WTC11 (cell line): ENCODE measurements around the gene TBC1D4. TPM values are rescaled to one million over a fixed set of nuclear protein-coding genes. Genes with fewer than 3 reads are reported as not detected.

Experiments used
- ATAC-seq: fragments of 200-7000 bp; cut with Tn5 transposase; 2 replicates; pipeline ENCODE4 v1.10.0; 2021; ENCODE audit warnings: mild to moderate bottlenecking, moderate library complexity
- CTCF ChIA-PET: fragments of 300-600 bp; sonication (Branson Sonifier 250); formaldehyde crosslinking; loops from one replicate; lab custom pipeline; 2021; ENCODE audit warnings: antibody characterized with exemption; lab: Charles Lee
- POLR2A ChIA-PET: fragments of 350-600 bp; sonication (Branson Sonifier 250); formaldehyde crosslinking; loops from one replicate; lab custom pipeline; 2021; ENCODE audit warnings: antibody characterized with exemption; lab: Charles Lee
- DNase-seq: peaks from one replicate; pipeline ENCODE4 v3.0.0; 2021; ENCODE audit warnings: low spot score
- H3K27ac Mint-ChIP-seq: 2 replicates; pipeline ENCODE4 v1.8.0; 2021; ENCODE audit warnings: mixed read lengths
- H3K27me3 Mint-ChIP-seq: 2 replicates; pipeline ENCODE4 v1.8.0; 2021; ENCODE audit warnings: low read depth, mild to moderate bottlenecking, moderate library complexity, mixed read lengths
- H3K36me3 Mint-ChIP-seq: 2 replicates; pipeline ENCODE4 v1.8.0; 2021; ENCODE audit warnings: mixed read lengths
- H3K4me1 Mint-ChIP-seq: 2 replicates; pipeline ENCODE4 v1.8.0; 2022; ENCODE audit warnings: mixed read lengths
- H3K4me3 Mint-ChIP-seq: 2 replicates; pipeline ENCODE4 v1.8.0; 2021; ENCODE audit warnings: mild to moderate bottlenecking, moderate library complexity, mixed read lengths
- H3K9me3 Mint-ChIP-seq: 2 replicates; pipeline ENCODE4 v1.8.0; 2021; ENCODE audit warnings: mixed read lengths
- GABPB1 ChIP-seq: sonication (generic); formaldehyde crosslinking; IDR thresholded peaks from 2 replicates; pipeline ENCODE4 v1.8.1; 2023; ENCODE audit warnings: mild to moderate bottlenecking, missing genetic modification reagents
- HMGA2 ChIP-seq: fragments of 250-450 bp; sonication (Bioruptor Pico); IDR thresholded peaks from 2 replicates; pipeline ENCODE4 v1.4.0; 2021; ENCODE audit warnings: mild to moderate bottlenecking, moderate library complexity
- JAZF1 ChIP-seq: fragments of 250-450 bp; sonication (Bioruptor Pico); IDR thresholded peaks from 2 replicates; pipeline ENCODE4 v1.9.0; 2021; ENCODE audit warnings: moderate library complexity, mild to moderate bottlenecking, inconsistent platforms
- MYBL2 ChIP-seq: sonication (generic); formaldehyde crosslinking; IDR thresholded peaks from 2 replicates; pipeline ENCODE4 v1.8.1; 2023; ENCODE audit warnings: mild to moderate bottlenecking, moderate library complexity, missing genetic modification reagents
- NR1H2 ChIP-seq: sonication (generic); formaldehyde crosslinking; IDR thresholded peaks from 2 replicates; pipeline ENCODE4 v1.9.0; 2021; ENCODE audit warnings: mild to moderate bottlenecking, moderate library complexity, missing genetic modification reagents
- PRRX2 ChIP-seq: fragments of 250-450 bp; sonication (Bioruptor Pico); IDR thresholded peaks from 2 replicates; pipeline ENCODE4 v1.8.0; 2021; ENCODE audit warnings: mild to moderate bottlenecking
- SMAD3 ChIP-seq: sonication (generic); formaldehyde crosslinking; IDR thresholded peaks from 2 replicates; pipeline ENCODE4 v1.8.0; 2022; ENCODE audit warnings: missing genetic modification reagents, mild to moderate bottlenecking, borderline replicate concordance
- SOX15 ChIP-seq: fragments of 250-450 bp; sonication (Bioruptor Pico); IDR thresholded peaks from 2 replicates; pipeline ENCODE4 v1.9.0; 2021; ENCODE audit warnings: mild to moderate bottlenecking
- ZNF317 ChIP-seq: sonication (generic); formaldehyde crosslinking; IDR thresholded peaks from 2 replicates; pipeline ENCODE4 v1.8.1; 2023; ENCODE audit warnings: low read depth, mild to moderate bottlenecking, moderate library complexity, missing genetic modification reagents, borderline replicate concordance
- ZNF416 ChIP-seq: fragments of 250-450 bp; sonication (Bioruptor Pico); IDR thresholded peaks from 2 replicates; pipeline ENCODE4 v1.9.0; 2021; ENCODE audit warnings: mild to moderate bottlenecking, inconsistent platforms
- ZNF423 ChIP-seq: fragments of 250-450 bp; sonication (Bioruptor Pico); IDR thresholded peaks from 2 replicates; pipeline ENCODE4 v2.1.2; 2022; ENCODE audit warnings: mild to moderate bottlenecking, moderate library complexity
- total RNA-seq: library from RNA; stranded (reverse); gene quantifications from 3 replicates; pipeline ENCODE4 v1.2.3, GENCODE V29; 2021
- TF ChIP-seq, protein P1 (sequence below): fragments of 250-450 bp; sonication (Bioruptor Pico); IDR thresholded peaks from 2 replicates; pipeline ENCODE4 v1.9.0; 2021; ENCODE audit warnings: mild to moderate bottlenecking
- TF ChIP-seq, protein P2 (sequence below): sonication (generic); formaldehyde crosslinking; IDR thresholded peaks from 2 replicates; pipeline ENCODE4 v1.8.0; 2023; ENCODE audit warnings: mild to moderate bottlenecking, missing genetic modification reagents
- TF ChIP-seq, protein P3 (sequence below): sonication (generic); formaldehyde crosslinking; IDR thresholded peaks from 2 replicates; pipeline ENCODE4 v1.8.1; 2023; ENCODE audit warnings: mild to moderate bottlenecking, moderate library complexity, missing genetic modification reagents

The TBC1D4 gene
- total RNA-seq, 1 experiment from 2014 or later: 37.1 TPM

DNA sequence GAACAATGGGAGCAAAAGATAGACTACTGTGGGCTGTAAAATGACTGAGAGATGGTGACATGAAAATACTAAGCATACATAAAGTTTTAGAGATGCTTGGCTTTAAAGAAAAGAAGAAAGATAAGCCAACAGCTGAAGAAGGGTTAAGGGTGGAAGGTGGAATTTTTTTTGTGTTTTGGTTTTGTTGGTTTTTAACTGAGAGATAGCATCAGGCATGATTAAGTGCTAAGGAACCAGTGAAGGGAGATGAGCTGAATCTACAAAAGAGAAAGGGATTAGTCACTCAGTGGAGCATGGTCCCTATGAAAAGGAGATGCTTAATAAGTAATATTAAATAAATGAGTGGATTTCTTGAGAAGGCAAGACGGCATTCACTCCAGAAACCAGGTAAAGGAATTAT lies 12.5 kb upstream of the TBC1D4 start:
- Mint-ChIP-seq H3K36me3 (no peaks in the 10 kb centered on the region), H3K4me3 (no peak overlapping the region), H3K27ac (no peak overlapping the region), H3K27me3 (no peaks in the 10 kb centered on the region), H3K4me1 (no peaks in the 10 kb centered on the region), H3K9me3 (peaks cover 11% of the 10 kb centered on the region)
- ChIA-PET CTCF (interaction anchor here (2.1 kb wide), 1 partner anchor 12 kb away, joined by 5 read pairs; the partner anchor contains the start of gene TBC1D4), POLR2A (no interaction called here)
- no peak for ATAC-seq
- DNase-seq: no peak
- TF ChIP-seq GABPB1 (CRISPR knock-in tag) (no peak), ZNF423 (no peak), SOX15 (no peak), ZNF416 (CRISPR knock-in tag) (no peak), MYBL2 (CRISPR knock-in tag) (no peak)
- TF ChIP-seq, protein P1, sequence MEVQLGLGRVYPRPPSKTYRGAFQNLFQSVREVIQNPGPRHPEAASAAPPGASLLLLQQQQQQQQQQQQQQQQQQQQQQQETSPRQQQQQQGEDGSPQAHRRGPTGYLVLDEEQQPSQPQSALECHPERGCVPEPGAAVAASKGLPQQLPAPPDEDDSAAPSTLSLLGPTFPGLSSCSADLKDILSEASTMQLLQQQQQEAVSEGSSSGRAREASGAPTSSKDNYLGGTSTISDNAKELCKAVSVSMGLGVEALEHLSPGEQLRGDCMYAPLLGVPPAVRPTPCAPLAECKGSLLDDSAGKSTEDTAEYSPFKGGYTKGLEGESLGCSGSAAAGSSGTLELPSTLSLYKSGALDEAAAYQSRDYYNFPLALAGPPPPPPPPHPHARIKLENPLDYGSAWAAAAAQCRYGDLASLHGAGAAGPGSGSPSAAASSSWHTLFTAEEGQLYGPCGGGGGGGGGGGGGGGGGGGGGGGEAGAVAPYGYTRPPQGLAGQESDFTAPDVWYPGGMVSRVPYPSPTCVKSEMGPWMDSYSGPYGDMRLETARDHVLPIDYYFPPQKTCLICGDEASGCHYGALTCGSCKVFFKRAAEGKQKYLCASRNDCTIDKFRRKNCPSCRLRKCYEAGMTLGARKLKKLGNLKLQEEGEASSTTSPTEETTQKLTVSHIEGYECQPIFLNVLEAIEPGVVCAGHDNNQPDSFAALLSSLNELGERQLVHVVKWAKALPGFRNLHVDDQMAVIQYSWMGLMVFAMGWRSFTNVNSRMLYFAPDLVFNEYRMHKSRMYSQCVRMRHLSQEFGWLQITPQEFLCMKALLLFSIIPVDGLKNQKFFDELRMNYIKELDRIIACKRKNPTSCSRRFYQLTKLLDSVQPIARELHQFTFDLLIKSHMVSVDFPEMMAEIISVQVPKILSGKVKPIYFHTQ: no peak

DNA sequence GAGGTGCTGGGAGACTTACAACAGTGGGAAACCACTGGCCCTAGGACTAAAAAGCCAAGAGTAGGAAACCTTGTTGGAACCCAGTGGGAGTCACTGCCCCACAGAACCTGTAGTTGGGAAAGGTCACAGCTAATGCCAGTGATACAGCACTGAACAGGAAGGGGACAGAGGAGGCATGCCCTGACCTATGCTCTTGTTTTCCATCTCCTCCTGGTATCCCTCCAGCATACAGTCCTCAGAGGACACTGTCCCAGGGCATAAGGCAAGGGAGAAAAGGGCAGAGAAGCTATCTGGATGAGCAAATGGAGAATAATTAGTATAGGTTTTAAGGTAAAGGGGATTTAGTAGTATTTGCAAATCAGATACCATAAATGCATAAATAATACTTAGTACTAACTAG lies 11.2 kb upstream of the TBC1D4 start:
- ATAC-seq (no peak), DNase-seq (no peak)
- Mint-ChIP-seq H3K27me3 (no peaks in the 10 kb centered on the region), H3K9me3 (peaks cover 11% of the 10 kb centered on the region), H3K4me3 (no peak overlapping the region), H3K27ac (no peak overlapping the region), H3K4me1 (no peaks in the 10 kb centered on the region), H3K36me3 (no peaks in the 10 kb centered on the region)
- POLR2A ChIA-PET: no interaction called here
- CTCF ChIA-PET: interaction anchor here (2.0 kb wide), 1 partner anchor 11 kb away, joined by 8 read pairs; the partner anchor contains the start of gene TBC1D4
- TF ChIP-seq HMGA2 (CRISPR knock-in tag) (no peak), ZNF317 (no peak), NR1H2 (CRISPR knock-in tag) (no peak), SMAD3 (CRISPR knock-in tag) (no peak), ZNF416 (CRISPR knock-in tag) (no peak), JAZF1 (CRISPR knock-in tag) (no peak)
- TF ChIP-seq, protein P2, sequence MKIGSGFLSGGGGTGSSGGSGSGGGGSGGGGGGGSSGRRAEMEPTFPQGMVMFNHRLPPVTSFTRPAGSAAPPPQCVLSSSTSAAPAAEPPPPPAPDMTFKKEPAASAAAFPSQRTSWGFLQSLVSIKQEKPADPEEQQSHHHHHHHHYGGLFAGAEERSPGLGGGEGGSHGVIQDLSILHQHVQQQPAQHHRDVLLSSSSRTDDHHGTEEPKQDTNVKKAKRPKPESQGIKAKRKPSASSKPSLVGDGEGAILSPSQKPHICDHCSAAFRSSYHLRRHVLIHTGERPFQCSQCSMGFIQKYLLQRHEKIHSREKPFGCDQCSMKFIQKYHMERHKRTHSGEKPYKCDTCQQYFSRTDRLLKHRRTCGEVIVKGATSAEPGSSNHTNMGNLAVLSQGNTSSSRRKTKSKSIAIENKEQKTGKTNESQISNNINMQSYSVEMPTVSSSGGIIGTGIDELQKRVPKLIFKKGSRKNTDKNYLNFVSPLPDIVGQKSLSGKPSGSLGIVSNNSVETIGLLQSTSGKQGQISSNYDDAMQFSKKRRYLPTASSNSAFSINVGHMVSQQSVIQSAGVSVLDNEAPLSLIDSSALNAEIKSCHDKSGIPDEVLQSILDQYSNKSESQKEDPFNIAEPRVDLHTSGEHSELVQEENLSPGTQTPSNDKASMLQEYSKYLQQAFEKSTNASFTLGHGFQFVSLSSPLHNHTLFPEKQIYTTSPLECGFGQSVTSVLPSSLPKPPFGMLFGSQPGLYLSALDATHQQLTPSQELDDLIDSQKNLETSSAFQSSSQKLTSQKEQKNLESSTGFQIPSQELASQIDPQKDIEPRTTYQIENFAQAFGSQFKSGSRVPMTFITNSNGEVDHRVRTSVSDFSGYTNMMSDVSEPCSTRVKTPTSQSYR (CRISPR knock-in tag): no peak
- TF ChIP-seq, protein P3, sequence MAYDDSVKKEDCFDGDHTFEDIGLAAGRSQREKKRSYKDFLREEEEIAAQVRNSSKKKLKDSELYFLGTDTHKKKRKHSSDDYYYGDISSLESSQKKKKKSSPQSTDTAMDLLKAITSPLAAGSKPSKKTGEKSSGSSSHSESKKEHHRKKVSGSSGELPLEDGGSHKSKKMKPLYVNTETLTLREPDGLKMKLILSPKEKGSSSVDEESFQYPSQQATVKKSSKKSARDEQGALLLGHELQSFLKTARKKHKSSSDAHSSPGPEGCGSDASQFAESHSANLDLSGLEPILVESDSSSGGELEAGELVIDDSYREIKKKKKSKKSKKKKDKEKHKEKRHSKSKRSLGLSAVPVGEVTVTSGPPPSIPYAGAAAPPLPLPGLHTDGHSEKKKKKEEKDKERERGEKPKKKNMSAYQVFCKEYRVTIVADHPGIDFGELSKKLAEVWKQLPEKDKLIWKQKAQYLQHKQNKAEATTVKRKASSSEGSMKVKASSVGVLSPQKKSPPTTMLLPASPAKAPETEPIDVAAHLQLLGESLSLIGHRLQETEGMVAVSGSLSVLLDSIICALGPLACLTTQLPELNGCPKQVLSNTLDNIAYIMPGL (CRISPR knock-in tag): no peak

DNA sequence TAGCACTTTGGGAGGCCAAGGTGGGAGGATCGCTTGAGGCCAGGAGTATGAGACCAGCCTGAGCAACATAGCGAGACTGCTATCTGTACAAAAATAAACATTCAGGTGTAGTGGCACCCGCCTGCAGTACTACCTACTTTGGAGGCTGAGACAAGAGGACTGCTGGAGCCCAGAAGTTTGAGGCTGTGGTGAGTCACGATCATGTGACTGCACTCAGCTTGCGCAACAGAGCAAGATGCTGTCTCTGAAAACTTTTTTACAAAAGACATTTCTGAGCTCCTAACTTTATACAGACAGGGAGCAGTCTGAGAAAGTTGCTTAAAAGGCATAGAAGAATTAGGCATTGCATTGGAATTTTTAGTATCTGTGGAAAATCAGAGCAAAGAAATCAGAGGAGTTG lies 10.4 kb upstream of the TBC1D4 start:
- ATAC-seq: no peak

More for the DNA sequence above, 10.4 kb upstream of the TBC1D4 start:
- ChIA-PET POLR2A (no interaction called here), CTCF (interaction anchor here (2.0 kb wide), 1 partner anchor 10 kb away, joined by 8 read pairs; the partner anchor contains the start of gene TBC1D4)
- DNase-seq: no peak
- peaks cover 11% of the 10 kb centered on the region for H3K9me3 Mint-ChIP-seq
- H3K4me3 Mint-ChIP-seq: no peak overlapping the region
- H3K4me1 Mint-ChIP-seq: no peaks in the 10 kb centered on the region
- no peaks in the 10 kb centered on the region for H3K36me3 Mint-ChIP-seq
- H3K27ac Mint-ChIP-seq: no peak overlapping the region
- no peaks in the 10 kb centered on the region for H3K27me3 Mint-ChIP-seq
- TF ChIP-seq PRRX2 (CRISPR knock-in tag): no peak
